GM12865 (cell line): Measurements from ENCODE around the gene DNAH2.
A peak's percentile ranks its signal among the peaks of the same experiment; 100 is the strongest.

Experiments
- DNase-seq: peaks from one replicate; pipeline ENCODE4 v3.0.0; 2010; ENCODE audit warnings: low read depth
- H3K4me3 ChIP-seq: 2 replicates; pipeline ENCODE4 v1.5.1; 2011; ENCODE audit warnings: mild to moderate bottlenecking, low read depth, low read length, control low read depth
- TF ChIP-seq, protein P1 (sequence below): IDR thresholded peaks from 2 replicates; pipeline ENCODE4 v1.5.1; 2011; ENCODE audit warnings: low read length, control low read depth, low read depth, inconsistent platforms; ENCODE audit not compliant: insufficient read depth; ENCODE audit errors: missing control alignments

DNAH2 gene

GRCh38 chr17:7854851-7855659 is 137.5 kb downstream of the DNAH2 start, which contains the start of gene TMEM88:
TMEM88 (plus strand) TSS chr17:7855066; CDS start chr17:7855075, 9 bp downstream.
- no peak for DNase-seq
- peak within 1 kb of the TSS; percentile 78 for H3K4me3 ChIP-seq
- TF ChIP-seq, protein P1, sequence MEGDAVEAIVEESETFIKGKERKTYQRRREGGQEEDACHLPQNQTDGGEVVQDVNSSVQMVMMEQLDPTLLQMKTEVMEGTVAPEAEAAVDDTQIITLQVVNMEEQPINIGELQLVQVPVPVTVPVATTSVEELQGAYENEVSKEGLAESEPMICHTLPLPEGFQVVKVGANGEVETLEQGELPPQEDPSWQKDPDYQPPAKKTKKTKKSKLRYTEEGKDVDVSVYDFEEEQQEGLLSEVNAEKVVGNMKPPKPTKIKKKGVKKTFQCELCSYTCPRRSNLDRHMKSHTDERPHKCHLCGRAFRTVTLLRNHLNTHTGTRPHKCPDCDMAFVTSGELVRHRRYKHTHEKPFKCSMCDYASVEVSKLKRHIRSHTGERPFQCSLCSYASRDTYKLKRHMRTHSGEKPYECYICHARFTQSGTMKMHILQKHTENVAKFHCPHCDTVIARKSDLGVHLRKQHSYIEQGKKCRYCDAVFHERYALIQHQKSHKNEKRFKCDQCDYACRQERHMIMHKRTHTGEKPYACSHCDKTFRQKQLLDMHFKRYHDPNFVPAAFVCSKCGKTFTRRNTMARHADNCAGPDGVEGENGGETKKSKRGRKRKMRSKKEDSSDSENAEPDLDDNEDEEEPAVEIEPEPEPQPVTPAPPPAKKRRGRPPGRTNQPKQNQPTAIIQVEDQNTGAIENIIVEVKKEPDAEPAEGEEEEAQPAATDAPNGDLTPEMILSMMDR: no peak

GRCh38 chr17:7855660-7856010 is 138.1 kb downstream of the DNAH2 start:
- DNase-seq: no peak
- TF ChIP-seq, protein P1: no peak
- H3K4me3 ChIP-seq: peak overlapping the region; percentile 78

- DNase-seq: peak; percentile 71
- H3K4me3 ChIP-seq: peak overlapping the region; percentile 78
- TF ChIP-seq, protein P1: no peak
Measured at GRCh38 chr17:7856011-7856810, 138.7 kb downstream of the DNAH2 start.

DNA sequence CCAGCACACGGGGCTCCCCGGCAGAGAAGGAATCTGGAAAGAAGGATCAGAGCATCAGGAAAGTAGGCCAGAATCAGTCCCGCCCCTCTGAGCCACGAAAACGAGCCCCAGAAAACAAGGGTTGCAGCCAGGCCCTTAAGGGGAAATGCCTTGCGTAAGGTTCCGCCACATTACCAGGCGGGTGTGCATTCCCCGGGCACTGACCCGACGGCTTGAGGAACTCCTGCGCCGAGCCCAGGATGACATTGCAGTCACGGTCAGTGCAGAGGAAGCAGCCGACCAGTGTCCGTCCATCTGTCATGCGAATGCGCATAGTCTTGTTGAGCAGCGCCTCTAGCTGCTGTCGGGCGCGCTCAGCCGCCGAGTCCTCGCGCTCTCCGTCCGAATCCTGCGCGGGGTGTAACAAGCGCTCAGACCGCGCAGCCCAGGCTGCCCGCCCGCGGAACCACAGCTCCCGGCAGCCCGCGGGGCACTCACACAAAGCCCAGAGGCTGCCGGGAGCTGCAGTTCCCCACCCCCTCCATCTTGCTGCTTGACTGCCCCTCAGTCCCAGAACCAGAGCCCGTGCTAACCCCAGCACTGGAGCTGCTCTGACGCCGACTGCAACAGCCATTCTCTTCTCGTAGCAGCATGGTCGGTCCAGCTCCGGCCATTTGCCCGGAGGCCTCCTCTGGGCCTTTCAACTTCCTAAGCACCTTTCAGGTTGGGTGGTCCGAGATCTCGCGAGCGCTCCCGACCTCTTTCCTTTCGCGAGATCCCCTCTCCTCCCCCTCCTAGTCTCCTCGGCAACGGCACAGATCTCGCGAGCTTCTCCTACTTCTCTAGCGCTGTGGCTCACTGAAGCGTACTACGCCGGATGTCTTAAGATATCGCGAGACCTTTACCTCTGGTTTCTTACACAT is 139.5 kb downstream of the DNAH2 start, which contains the start of gene NAA38:
TSS of gene NAA38 (minus strand) at position 749 of the 902 bp plus-strand sequence. CDS start at position 653, 96 bp downstream.
- H3K4me3 ChIP-seq: peak within 1 kb of the TSS; percentile 78
- DNase-seq: peak; percentile 99
- TF ChIP-seq, protein P1: peak; percentile 43

DNA sequence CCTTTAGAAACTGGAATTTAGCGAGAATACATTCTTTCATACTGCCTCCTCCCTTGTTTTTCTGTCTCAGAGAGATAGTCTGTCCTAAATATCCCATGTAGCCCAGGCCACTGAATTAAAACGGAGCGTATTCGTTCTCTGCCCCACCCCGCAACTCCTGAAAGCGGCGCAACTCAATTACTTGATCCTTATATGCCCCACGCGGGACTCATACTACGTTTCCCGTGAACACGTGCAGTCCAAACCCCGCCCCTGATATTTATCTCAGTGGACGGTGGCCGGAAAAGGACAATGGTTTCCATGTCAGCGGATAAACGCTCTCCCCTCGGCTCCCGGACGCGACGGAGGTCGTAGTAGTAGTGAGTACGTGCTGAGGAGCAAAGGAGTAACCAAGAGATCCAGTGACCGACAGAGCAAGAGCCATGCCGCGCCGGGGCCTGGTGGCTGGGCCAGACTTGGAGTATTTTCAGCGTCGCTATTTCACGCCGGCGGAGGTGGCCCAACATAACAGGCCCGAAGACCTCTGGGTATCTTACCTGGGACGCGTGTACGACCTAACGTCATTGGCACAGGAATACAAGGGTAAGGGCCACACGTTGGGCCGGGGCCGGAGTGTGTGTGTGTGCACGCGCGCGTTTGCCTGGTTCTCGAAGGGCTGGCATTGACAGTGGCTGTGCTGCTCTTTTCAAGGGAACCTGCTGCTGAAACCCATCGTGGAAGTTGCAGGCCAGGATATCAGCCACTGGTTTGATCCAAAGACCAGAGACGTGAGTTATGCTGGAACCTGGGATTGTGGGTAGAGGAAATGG is 140.4 kb downstream of the DNAH2 start, which contains the start of gene CYB5D1:
TSS of gene CYB5D1 (plus strand) at position 291 of the 809 bp plus-strand sequence. CDS start at position 423, 132 bp downstream.
- TF ChIP-seq, protein P1: no peak
- peak; percentile 96 for DNase-seq
- H3K4me3 ChIP-seq: peak within 1 kb of the TSS; percentile 78
